Measurements from ENCODE around the gene DPP9. TPM values are rescaled to one million over a fixed set of nuclear protein-coding genes. Genes with fewer than 3 reads are reported as not detected.
"Not testable (repeated sequence)": the region's sequence is repeated elsewhere in the genome, so short reads cannot be mapped to it uniquely, and the experiment has no call there.

Gene DPP9
- total RNA-seq, 1 experiment from 2014 or later, result 72.8 TPM

DNA sequence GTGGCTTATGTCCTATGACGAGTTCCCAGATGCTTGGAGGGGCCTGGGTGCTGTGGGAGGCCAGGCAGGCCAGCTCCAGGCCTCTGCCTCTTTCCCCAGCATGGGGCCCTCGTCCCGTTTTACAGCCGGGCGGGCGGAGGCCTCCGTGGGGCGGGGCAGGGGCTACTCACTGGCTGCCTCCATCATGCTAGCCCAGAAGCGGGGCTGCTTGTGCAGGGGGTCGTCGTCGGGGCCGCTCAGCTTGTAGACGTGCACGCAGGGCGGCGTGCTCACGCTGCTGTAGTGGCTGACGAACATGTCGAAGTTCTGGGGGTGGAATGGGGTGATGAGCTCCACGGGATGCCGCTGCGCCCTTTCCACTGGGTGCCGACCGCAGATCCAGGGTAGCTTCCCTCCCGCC is 35.1 kb downstream of the DPP9 start:
- no peak for DNase-seq (ENCODE audit: low spot score)

DNA sequence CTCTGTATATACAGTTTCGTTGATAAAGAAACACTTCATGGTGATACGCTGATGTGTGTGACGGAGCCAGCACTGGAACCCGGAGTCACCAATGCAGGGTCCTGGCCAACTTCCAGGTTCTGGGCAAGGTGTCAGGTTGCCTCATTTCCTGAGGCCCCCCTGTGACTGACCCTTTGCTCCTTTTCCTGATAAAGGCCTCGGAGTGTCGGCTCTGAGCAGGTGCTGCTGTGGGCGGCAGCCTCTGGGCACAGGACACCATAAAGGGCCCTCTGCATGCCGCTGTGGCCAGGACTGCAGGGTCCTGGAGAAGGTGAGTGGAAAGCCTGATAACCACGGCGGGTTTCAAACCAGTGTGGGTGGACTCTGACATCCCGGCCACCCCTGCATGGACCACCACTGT is 36.2 kb downstream of the DPP9 start:
- no peak for DNase-seq (ENCODE audit: low spot score)

DNA sequence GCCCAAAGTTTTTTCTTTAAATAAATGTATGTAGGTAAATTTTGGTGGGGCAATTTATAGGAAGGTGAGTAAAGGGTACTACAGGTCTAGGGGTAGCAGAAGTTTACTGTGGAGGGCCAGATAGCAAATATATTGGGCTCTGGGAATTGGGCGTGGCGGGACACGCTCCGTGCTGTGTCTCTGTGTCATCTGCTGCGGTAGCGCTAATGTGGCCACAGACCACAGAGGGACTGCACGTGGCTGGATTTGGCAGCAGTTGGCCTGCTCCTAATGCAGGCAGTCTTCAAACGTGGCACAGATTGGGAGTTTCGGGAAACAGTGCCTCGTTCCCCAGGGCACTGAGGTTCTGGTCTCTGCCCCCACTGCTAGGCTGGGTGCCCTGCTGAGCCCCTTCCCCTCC is 36.9 kb downstream of the DPP9 start:
- DNase-seq (ENCODE audit: low spot score), result no peak

DNA sequence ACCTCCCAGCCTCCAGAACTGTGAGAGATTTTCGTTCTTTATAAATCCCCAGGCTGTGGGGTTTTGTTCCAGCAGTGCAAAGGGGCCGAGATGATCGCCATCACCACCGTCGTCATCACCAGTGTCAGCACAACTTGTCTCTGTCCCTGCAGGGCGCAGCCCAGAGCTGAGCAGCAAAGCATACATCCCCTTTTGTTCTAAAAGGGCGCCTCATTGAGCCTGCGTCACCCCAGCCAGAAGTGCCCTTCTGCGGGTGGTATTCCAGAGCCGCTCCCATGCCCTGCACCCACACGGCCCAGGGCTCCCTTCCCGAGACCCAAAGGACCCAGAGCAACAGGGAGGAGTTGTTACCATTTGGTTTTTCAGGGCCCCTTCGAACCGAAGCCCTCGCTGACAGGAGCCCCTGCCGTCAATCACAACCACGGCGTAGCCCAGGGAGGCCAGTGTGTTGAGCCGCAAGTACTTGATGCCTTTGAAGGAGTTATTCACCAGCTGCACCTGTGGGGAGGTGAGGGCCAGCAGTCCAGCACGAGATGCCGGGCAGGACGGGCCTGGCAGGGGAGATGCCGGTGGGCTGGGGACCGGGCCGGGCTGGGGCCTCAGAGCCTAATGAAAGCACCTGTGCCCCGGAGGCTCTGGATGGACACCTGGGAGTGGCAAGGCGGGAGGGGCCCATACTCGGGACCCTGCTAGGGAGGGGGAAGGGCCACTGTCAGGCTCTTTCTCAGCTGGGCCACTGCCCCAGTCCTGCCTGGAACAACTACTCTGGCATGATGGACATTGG is 39.1 kb downstream of the DPP9 start:
- no peak for DNase-seq (ENCODE audit: low spot score)

DNA sequence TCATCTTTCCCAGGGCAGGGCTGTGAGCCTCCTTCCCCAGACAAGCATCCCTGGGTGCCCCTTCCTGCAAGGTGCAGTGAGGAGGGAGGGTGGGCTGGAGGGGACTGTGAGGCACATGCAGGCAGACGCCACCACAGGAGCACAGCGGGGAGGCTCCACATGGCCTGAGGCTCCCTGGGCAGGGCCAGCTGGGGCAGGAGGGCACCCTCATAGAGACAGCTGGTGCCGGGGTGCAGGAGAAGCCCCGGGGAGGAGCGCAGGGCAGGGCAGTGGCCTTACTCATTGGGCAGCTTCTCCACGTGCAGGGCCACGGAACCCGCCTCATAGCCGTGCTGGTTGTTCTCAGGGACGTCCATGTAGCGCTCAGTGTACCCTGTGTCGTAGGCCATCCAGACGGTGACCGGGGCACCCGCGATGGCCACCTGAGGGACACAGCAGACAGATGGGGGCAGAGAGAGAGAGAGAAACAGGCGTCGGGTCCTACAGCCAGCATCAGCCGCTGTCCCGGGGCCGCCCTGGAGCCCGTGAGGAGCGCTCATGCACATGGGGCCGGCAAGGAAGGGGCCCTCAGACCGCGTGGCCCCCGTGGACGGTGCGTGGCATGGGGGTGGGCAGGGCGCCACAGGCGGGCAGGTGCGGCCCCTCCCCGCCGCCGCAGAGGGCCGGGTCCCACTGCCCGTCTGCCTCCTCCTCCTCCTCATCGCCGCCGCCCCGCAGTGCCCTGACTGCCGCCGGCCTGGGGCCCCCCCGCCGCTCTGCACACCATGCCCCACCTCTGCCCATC is 41.0 kb downstream of the DPP9 start:
- no peak for DNase-seq (ENCODE audit: low spot score)

DNA sequence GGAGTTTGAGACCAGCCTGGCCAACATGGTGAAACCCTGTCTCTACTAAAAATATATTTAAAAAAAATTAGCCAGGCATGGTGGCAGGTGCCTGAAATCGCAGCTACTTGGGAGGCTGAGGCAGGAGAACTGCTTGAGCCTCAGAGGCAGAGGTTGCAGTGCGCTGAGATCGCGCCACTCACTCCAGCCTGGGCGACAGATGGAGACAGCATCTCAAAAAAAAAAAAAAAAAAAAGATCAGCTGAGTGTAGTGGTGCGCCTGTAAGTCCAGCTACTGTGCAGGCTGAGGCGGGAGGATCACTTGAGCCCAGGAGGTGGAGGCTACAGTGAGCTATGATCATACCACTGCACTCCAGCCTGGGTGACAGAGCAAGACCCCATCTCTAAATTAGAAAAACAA is 43.6 kb downstream of the DPP9 start:
- not testable (repeated sequence) for DNase-seq (ENCODE audit: low spot score)

DNA sequence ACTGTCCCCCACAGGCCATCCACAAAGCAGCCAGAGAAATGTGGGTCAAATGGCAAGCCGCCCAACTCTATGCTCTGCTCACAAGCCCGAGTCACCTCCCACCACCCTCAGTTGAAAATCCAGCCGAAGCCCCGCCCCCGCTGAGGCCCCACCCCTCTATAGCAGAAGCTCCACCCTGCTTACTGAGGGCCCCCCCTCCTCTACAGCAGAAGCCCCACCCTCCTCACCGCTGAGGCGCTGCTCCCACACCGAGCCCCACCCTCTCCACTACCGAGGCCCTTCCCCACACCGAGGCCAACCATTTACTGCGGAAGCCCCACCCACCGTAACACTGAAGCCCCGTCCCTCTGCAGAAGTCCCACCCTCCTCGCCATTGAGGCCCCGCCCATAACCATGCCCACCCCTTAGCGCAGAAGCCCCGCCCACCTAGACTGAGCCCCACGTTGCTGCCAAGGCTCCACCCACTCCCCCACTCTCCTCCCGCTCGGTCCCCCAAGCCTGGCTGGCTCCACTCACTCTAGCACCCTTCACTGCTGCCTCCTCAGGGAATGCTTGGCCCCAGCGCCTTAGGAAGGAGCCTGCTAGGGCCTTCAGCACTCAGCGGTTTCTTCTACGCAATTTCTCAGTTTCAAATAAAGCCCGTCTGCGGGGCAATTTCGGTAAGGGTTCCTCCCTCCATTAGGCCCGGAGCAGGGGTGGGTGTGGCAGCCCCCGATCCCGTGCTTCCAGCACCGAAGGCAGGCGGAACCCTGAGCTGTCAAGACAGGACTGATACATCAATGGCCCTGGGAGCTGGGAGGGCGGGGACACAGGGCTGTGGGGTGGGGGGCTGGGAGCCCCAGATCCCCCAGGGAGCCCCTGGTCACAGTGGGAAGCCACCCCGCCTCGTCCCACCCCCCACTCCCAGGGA is 44.5 kb downstream of the DPP9 start:
- peak; percentile 36 for DNase-seq (ENCODE audit: low spot score)

DNA sequence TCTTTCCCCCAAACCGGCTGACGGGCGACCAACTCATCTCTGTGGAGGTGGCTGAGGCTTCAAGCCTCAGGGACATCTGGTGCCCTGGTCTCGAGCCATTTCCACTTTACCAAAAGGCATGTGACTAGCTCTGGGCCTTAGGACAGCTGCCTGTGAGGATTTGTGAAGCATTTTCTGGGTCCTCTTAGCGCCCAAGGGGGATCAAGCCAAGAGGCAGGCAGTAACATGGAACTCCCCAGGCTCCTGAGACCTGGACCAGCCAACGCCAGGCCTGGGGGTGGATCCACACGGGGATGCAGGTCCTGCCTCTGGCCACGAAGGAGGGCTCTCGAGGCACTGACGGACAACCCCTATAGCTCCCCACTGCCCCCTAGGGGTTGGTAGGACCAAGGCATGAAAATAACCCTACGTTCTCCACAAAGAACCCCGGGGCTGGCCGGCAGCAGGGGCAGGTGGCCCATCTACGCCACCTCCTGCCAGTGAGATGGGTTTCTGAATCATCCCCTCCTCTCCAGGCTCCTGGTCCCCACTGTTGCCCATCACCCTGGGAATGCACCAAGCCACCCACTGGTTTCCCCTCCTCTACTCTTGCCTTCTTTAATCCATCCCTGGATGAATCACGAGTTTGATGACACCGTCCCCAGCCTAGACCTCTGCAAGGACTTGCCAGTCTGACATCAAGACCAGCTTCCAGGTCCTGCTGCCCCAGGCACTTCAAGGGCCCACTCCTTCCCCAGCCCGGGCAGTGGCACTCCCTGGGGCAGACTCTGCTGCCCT is 46.5 kb downstream of the DPP9 start:
- DNase-seq (ENCODE audit: low spot score), result peak; percentile 71

DNA sequence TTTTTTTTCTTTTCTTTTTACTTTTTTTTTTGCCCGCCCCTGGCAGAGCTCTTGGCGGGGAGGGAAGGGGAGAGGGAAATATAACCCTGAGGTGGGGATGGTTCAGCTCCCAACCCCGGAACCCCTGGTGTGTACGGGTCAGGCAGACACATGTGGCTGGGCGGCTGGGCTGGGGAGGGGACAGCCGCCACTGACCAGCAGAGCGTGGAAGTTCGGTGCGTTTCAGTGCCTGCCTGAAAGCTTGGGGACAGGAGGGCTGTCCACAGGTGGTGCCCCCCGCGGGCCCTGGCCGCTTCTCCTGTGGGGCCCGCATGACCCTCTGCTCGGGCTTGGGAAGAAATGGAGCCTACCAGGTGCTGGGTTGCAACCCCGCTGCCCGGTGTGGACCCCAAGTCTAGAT is 48.3 kb downstream of the DPP9 start:
- DNase-seq (ENCODE audit: low spot score), result no peak

DNA sequence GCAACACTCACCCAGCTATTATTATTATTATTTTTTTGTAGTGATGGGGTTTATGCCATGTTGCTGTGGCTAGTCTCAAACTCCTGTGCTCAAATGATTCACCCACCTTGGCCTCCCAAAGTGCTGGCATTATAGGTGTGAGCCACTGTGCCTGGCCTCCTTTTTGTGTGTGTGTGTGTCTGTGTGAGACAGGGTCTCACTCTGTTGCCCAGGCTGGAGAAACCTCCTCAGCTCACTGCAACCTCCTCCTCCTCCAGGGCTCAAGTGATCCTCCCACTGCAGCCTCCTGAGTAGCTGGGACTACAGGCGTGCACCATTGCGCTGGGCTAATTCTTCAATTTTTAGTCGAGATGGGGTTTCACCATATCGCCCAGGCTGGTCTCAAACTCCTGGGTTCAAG is 49.9 kb downstream of the DPP9 start:
- no peak for DNase-seq (ENCODE audit: low spot score)

DNA sequence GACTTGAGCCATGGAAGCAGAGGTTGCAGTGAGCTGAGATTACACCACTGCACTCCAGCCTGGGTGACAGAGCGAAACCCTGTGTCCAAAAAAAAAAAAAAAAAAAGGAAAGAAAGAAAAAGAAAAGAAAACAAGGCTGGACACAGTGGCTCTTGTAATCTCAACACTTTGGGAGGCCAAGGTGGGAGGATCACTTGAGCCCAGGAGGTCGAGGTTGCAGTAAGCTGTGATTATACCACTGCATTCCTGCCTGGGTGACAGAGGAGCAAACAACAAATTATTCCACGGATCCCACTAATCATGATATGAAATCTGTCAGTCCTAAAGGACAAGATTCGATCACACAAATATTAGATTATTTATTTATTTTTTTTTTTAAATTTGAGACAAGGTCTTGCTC is 50.4 kb downstream of the DPP9 start:
- no peak for DNase-seq (ENCODE audit: low spot score)

DNA sequence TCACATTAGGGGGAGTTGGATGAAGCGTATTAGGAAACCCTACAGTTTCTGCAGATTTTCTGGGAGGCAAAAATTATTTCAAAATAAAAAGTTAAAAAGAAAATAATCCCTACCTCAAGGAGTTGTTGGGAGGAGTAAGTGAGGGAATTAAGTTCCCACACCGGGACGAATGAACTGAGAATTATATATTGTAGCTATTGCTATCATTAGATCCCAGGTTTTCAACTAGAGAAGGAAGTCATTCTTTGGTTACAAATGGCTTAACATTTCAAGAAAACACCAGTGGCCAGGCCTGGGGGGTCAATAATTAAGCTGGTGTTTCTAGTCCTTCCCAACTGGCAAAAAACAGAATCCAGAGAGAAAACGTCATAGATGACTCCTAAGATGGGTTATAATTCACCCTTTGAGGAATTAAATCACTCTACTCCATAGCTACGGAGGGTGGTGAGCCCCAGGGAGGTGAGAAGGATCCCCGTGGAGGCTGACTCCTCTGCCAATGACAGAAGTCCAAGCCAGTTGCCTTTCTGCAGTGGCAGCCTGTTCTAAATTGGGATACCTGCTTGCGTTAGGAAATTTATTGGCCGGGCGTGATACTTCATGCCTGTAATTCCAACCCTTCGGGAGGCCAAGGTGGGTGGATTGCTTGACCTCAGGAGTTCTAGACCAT is 52.3 kb downstream of the DPP9 start:
- no peak for DNase-seq (ENCODE audit: low spot score)

DNA sequence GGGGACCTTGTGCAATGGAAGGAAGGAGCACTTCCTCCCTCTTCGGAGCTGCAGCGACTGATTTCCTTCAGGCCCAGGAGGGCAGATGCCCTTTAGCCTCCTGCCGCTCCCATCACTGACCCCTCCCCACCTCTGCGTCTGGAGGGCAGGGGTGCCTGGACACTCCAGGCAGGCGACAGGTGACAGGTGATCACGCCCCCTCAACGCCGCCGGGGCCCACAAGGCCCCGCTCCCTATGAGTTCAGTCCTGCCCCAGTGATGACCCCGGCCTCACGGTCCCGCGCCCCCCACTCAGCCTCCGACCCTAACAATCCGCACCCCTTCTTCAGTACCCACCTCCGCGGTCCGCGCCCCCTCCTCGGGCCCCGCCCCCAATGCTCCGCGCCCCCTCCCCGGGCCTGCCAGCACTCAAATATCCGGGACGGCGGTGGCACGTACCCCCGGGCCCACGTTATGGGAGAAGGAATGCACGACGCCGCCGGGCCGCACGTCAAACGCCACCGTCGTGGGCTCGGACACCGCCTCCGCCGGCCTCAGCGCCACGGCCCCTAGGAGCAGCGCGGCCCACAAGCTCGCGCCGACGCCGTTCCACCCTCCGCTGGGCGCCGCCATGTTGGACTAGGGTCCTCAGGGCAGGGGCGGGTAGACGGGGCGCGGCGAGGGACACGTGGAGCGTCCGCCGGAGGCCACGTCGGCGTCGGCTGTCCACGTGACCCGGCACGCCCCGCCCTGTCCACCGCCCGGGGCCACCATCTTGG is 53.7 kb downstream of the DPP9 start, which contains the start of gene MYDGF:
MYDGF (minus strand) TSS at position 620 of the 758 bp plus-strand sequence; CDS start at position 612, 8 bp downstream.
- peak; percentile 76 for DNase-seq (ENCODE audit: low spot score)

DNA sequence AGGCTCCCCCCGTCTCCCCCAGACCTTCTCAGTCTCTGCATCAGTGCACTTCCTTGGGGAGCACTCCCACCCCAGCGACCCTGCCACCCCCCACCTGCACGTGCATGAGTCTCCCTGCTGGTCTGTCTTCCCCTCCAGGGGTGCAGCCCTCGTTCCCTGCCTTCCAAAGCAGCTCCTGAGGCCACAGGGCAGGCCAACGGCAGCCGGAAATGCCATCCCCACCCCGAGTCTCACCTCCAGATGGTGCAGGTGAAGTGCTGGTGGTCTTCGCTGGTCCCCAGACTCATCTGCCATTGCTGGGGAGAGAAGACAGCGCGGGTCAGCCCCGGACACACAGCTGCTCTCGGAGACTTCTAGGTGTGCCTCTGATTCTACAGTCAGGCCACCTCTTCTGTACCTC is 59.0 kb downstream of the DPP9 start:
- DNase-seq (ENCODE audit: low spot score), result no peak

DNA sequence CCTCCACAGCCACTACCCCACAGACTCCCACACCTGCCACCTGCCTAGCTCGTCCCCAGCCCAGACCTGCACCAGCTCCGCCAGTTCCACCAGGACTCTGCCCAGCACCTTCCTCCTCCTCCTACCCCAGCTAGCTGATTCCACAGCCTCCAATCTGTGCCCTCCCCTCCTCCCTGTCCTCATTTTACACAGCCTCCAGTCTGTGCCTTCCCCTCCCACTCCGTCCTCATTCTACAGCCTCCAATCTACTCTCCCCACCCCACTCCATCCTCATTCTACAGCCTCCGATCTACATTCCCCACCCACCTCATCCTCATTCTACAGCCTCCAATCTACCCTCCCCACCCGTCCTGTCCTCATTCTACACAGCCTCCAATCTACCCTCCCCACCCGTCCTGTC is 60.8 kb downstream of the DPP9 start:
- no peak for DNase-seq (ENCODE audit: low spot score)

DNA sequence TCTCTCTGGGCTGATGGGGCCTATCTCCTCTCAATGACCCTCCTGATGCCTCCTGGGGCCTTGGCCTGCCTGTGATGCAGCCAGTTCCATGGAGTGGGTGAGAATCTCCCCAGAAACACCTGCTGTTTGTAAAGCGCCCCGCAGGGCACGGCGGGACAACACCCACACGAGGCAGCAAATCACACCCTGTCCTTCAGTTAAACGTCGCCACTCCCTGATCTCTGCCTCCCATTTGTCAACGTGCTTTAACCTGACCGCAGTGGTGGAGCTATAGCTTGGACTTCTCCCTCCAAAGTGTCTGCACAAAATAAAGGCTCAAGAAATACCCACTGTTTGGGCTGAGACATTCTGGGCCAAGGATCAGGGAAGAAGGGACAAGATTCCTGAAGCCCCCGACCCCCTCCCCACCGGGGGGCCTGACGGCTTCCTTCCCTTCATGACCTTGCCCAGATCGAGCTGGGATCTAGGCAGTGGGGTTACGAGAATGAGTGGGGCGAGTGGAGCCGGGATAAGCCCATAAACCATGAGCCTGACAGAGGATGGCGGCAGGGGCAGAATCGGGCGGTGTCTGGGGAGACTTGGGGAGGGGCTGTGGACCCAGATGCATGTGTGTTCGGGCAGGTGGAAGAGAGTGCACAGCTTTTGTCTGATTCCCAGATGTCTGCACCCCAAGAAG is 61.5 kb downstream of the DPP9 start:
- DNase-seq (ENCODE audit: low spot score), result no peak

DNA sequence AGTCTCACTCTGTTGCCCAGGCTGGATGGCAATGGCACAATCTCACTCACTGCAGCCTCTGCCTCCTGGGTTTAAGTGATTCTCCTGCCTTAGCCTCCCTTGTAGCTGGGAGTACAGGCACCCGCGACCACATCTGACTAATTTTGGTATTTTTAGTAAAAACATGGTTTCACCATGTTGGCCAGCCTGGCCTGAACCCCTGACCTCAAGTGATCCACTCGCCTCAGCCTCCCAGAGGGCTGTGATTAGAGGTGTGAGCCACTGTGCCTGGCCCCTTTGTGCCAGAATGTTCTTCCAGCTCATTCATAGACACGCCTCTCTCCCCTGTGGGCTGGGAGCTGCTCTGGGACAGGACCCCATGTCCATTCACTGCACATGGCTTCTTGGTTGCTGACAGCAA is 62.6 kb downstream of the DPP9 start:
- DNase-seq (ENCODE audit: low spot score), result no peak

DNA sequence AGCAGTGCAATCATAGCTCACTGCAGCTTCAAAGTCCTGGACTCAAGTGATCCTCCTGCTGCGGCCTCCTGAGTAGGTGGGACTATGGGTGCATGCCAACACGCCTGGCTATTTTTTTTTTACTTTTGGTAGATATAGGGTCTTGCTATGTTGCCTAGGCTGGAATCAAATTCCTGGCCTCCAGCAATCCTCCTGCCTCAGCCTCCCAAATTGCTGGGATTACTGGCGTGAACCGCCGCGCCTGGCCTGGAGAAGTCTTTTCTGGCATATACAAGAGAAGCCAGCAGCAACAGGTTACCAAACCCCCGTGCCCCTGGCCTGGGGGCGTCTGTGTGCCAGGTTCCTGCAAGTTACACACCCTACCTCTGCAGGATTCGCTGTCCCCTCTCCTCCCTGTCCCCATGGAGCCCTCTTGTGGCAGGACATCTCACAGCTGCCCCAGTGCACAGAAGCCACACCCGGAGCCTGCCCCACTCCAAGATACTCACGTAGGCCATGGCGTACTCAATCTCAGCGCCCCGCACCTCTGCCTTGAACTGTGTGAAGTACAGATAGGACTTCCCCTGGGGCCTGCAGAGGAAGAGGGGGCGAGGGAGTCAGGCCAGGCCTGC is 63.4 kb downstream of the DPP9 start:
- no peak for DNase-seq (ENCODE audit: low spot score)

DNA sequence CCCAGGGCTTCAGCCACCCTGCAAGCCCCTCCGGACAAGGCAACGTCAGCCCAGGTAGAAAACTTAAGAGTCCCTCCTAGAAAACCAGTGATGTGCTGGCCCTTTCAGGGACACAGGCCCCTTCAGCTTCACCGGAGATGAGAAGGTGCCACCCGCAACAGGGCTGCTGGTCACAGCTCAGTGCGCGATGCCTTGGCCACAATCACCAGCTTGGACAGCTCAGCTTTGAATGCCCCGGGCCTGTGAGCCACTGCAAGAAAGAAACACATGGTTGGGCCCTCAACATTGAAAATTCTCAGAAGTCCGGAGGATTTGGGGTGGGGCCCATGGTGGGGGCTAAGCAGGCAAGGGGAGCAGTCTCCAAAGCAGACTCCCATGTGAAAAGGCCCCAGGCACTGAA is 65.8 kb downstream of the DPP9 start:
- no peak for DNase-seq (ENCODE audit: low spot score)
